HG02870 (cell line): ENCODE data around the gene SERPINE1.
"Not testable (repeated sequence)": the region's sequence is repeated elsewhere in the genome, so short reads cannot be mapped to it uniquely, and the experiment has no call there.

Experiments
- ATAC-seq: cut with Tn5 transposase; IDR thresholded peaks from one replicate; pipeline ENCODE4 v1.9.1; 2021; ENCODE audit warnings: mild to moderate bottlenecking, moderate library complexity; ENCODE audit not compliant: unreplicated experiment

The SERPINE1 gene

DNA sequence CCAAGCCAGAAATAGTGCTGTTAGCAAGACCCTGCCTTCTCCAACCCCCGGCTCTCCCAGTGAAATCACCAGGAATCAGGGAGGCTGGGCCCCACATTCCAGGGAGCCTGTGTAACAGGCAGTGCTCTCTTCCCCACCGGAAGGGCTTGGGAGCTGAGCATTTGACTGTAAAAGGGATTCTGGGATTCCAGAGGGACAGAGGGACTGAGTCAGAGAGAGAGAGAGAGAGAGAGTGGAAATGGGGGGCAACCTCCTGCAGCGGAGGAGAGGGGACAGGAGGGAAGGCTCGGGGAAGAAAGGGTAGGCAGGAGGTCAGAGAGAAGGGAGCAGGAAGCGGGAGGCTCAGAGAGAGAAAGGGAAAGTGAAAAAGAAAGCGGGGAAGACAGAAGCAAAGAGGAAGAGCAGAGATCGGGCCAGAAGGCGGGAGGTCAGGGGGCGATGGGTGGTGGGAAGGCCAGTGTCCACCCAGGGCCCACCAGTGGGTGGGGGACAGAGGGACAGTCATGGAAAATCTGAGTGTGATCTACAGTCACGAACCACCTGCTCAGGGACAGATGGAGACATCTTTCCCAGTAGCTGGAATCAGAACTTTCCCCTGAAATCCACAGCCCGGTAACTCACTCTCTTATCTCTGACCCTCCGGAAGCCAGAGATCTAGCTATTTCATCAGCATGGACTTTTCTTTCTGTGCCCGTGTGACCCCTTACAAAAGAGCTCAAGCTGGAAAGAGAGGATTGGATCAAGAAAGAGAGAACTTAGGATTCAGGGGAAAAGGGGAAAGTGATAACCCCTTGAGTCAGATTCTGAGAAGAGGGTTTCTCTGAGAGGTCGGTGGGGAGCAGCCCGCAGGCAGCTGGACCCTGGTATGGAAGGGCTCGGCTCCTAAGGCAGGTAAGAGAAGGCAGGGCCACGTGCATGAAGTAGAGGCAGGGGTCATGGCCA, 4.6 kb upstream of the SERPINE1 start:
- no peak for ATAC-seq

GRCh38 chr7:101122933-101123702, 3.8 kb upstream of the SERPINE1 start:
- ATAC-seq = no peak

DNA sequence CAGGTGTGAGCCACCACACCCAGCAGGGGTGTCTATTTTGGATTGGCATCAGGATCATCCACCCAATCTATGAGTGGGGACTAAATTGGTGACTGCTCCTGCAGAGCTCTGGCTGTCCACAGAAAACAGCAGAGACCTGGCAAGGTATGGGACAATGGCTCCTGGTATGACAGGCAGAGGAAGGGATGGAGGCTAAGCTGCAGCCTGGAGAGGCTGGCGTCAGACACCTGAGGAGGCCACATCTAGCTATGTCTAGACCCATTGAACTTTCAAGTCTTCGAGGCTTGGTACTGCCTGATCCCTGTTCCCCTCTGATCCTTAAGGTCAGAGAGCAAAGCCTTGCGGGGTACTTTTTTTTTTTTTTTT, 3.2 kb upstream of the SERPINE1 start:
- ATAC-seq = no peak

DNA sequence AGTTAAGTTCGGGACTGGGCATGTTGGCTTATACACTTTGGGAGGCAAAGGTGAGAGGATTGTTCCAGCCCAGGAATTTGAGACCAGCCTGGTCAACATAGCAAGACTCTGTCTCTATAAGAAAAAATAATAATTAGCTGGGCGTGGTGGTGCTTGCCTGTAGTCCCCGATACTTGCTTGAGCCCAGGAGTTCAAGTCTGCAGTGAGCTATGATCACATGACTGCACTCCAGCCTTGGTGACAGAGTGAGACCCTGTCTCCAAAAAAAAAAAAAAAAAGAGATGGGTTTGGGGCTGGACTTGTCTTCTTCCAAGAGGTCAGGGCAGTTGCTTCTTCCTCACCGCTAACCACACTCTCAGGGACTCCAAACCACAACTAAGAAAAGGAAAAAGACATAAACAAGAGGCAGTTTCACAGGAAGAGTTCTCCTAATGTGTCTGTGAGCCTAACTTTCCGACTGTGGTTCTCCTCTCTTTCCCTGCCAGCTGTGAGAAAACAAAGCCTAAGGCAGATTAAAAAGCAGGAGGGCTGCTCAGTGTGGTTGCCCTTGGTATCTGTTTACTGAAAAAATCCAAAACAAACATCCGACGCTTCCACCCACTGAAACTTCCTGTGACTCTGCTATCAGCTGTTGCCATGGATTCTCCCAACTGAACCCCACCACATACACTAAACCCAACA, 2.4 kb upstream of the SERPINE1 start:
- no peak for ATAC-seq

DNA sequence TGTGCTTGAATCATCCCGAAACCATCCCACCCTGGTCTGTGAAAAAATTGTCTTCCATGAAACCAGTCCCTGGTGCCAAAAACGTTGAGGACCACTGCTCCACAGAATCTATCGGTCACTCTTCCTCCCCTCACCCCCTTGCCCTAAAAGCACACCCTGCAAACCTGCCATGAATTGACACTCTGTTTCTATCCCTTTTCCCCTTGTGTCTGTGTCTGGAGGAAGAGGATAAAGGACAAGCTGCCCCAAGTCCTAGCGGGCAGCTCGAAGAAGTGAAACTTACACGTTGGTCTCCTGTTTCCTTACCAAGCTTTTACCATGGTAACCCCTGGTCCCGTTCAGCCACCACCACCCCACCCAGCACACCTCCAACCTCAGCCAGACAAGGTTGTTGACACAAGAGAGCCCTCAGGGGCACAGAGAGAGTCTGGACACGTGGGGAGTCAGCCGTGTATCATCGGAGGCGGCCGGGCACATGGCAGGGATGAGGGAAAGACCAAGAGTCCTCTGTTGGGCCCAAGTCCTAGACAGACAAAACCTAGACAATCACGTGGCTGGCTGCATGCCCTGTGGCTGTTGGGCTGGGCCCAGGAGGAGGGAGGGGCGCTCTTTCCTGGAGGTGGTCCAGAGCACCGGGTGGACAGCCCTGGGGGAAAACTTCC, 784 bp upstream of the SERPINE1 start:
- ATAC-seq = no peak

- ATAC-seq = no peak
These were observed 646 bp downstream of the SERPINE1 start for GRCh38 chr7:101127460-101128039.

DNA sequence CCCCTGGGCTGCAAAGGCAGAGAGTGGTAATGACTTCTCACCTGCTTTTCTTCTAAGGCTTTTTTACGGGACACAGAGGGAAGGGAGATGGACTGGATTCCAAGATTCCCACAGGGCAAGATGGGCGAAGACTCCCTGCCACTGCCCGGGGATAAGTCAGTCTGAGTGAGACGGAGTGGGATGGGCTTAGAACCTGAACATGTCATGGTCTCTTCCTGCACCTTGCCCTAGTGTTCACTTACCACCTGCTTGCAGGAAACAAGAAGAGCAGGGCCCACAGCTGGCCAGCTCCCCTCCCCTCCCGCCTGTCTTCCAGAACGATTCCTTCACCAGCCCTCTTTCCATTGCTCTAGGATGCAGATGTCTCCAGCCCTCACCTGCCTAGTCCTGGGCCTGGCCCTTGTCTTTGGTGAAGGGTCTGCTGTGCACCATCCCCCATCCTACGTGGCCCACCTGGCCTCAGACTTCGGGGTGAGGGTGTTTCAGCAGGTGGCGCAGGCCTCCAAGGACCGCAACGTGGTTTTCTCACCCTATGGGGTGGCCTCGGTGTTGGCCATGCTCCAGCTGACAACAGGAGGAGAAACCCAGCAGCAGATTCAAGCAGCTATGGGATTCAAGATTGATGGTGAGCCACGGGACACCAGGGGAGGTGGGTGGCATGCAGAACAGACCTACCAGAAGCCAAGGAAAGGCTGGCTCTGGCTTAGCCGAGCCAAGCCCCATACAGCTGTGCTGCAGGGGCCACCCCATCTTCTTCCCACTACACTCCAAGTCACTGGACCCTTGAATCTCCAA, 1.3 kb downstream of the SERPINE1 start:
- ATAC-seq = no peak

- ATAC-seq = no peak
These were observed 2.8 kb downstream of the SERPINE1 start for GRCh38 chr7:101129603-101130117.

GRCh38 chr7:101132626-101133600, 6.0 kb downstream of the SERPINE1 start:
- ATAC-seq = not testable (repeated sequence)

DNA sequence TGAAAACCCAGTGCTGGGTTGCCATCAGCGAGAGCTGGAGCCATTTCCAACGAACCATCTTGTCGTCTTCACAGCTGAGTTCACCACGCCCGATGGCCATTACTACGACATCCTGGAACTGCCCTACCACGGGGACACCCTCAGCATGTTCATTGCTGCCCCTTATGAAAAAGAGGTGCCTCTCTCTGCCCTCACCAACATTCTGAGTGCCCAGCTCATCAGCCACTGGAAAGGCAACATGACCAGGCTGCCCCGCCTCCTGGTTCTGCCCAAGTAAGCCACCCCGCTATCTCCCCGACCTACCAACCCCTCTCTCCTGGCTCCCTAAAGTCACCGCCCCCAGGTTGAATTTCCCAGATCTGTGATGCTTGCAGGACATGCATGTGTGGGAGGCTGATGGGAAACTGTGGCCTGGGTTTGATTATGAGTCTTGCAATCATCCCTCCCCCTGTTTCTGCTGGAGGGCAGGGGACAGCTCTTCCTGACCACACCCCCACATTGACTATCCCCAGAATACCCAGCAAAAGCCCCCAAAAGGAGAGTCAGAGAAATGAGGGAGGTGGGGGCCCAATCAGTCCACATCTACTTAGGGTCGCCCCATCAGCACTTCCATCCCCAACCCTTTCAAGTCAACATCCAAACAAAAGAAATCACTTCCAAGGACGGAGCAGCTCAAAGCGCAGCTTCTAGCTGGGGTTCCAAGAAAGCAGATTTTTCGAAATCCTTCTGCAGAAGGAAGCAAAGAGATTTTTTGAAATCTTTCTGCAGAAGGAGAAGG, 6.9 kb downstream of the SERPINE1 start:
- no peak for ATAC-seq

- no peak for ATAC-seq
These were observed 7.6 kb downstream of the SERPINE1 start for GRCh38 chr7:101134399-101134980.

DNA sequence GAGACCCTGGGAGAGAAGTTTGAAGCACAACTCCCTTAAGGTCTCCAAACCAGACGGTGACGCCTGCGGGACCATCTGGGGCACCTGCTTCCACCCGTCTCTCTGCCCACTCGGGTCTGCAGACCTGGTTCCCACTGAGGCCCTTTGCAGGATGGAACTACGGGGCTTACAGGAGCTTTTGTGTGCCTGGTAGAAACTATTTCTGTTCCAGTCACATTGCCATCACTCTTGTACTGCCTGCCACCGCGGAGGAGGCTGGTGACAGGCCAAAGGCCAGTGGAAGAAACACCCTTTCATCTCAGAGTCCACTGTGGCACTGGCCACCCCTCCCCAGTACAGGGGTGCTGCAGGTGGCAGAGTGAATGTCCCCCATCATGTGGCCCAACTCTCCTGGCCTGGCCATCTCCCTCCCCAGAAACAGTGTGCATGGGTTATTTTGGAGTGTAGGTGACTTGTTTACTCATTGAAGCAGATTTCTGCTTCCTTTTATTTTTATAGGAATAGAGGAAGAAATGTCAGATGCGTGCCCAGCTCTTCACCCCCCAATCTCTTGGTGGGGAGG, 10.8 kb downstream of the SERPINE1 start:
- ATAC-seq = no peak

DNA sequence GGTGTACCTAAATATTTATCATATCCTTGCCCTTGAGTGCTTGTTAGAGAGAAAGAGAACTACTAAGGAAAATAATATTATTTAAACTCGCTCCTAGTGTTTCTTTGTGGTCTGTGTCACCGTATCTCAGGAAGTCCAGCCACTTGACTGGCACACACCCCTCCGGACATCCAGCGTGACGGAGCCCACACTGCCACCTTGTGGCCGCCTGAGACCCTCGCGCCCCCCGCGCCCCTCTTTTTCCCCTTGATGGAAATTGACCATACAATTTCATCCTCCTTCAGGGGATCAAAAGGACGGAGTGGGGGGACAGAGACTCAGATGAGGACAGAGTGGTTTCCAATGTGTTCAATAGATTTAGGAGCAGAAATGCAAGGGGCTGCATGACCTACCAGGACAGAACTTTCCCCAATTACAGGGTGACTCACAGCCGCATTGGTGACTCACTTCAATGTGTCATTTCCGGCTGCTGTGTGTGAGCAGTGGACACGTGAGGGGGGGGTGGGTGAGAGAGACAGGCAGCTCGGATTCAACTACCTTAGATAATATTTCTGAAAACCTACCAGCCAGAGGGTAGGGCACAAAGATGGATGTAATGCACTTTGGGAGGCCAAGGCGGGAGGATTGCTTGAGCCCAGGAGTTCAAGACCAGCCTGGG, 11.4 kb downstream of the SERPINE1 start:
- ATAC-seq = no peak

- ATAC-seq = no peak
These were observed 13.4 kb downstream of the SERPINE1 start for GRCh38 chr7:101140339-101140699.

DNA sequence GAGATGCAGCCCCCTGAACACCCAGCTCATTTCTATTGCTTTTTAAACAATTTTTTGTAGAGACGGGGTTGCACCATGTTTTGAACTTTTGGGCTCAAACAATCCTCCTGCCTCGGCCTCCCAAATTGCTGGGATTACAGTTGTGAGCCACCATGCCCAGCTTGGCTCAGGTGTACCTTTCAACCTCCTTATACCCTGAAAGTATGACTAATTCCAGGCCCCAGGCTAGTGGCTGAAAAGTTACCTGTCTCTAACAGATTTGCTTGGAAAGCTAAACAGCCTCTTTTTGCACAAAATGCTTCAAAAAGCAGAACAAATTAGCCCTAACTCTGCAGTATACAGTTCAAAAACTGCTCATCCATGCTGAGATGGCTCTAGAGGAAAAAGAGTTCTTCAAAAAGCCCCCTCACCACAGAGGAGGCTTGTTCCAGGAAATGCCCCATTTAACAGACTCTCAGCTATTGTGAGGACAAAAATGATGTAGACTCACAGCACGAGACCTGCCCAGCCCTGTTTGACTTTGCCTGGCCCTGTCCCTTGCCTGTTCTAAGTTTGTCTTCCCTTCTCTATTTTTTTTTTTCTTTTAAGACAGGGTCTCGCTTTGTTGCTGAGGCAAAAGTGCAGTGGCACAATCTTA, 14.0 kb downstream of the SERPINE1 start:
- ATAC-seq = no peak
